Left ventricle myocardium superior (tissue), 1 donor: ENCODE data around the gene IMPACT. TPM values are rescaled to one million over a fixed set of nuclear protein-coding genes. Genes with fewer than 3 reads are reported as not detected.

Experiments used
- total RNA-seq: library from RNA; stranded (reverse); fragmentation: NEBNext Ultra II Directional; extraction: Animal tissue kit (Norgen Biotek cat#: 25700); gene quantifications from one replicate; pipeline ENCODE4 v1.2.1, GENCODE V29; 2021
- donor health status: DM: no; HTN: yes; CAD: no; lungs with severe emphysema.

IMPACT gene
- total RNA-seq, 1 donor from 2014 or later, result 20.5 TPM

Other genes starting within 250 kb of the IMPACT start
- gene OSBPL1A, start 28.8 kb upstream of the IMPACT start, total RNA-seq, result 95.2 TPM
- 0.17 TPM for gene HRH4, start 34.0 kb downstream of the IMPACT start, total RNA-seq